Panc1 (cell line): Measurements from ENCODE around the gene RNF103. TPM values are rescaled to one million over a fixed set of nuclear protein-coding genes. Genes with fewer than 3 reads are reported as not detected.

Experiments used
- ATAC-seq: fragments of 200-7000 bp; cut with Tn5 transposase; 2 replicates; pipeline ENCODE4 v1.9.1; 2020; ENCODE audit warnings: mild to moderate bottlenecking, moderate library complexity
- BruUV-seq: library from RNA; stranded (reverse); fragments of 400-500 nt; replicated peaks from 2 replicates; lab custom pipeline; 2021; lab: Mats Ljungman, UMichigan
- CTCF ChIA-PET: fragments of 300-600 bp; sonication (Branson Sonifier 250); formaldehyde crosslinking; loops from one replicate; lab custom pipeline; 2022; ENCODE audit warnings: antibody characterized with exemption; lab: Charles Lee
- POLR2A ChIA-PET: fragments of 300-600 bp; sonication (Branson Sonifier 250); formaldehyde crosslinking; loops from one replicate; lab custom pipeline; 2022; ENCODE audit warnings: antibody characterized with exemption; lab: Charles Lee
- DNase-seq: peaks from one replicate; pipeline ENCODE4 v3.0.0-alpha.2; 2010; ENCODE audit warnings: low read depth, low spot score
- H3K27ac ChIP-seq: 2 replicates; pipeline ENCODE4 v1.5.1; 2011; ENCODE audit warnings: mild to moderate bottlenecking, low read length, inconsistent platforms
- H3K27me3 ChIP-seq: fragments of 200-500 bp; sonication (Bioruptor generic); 2 replicates; pipeline ENCODE4 v1.6.0; 2014; ENCODE audit warnings: low read length, inconsistent platforms; ENCODE audit not compliant: control insufficient read depth, insufficient read depth
- H3K36me3 ChIP-seq: fragments of 200-500 bp; sonication (Bioruptor generic); 2 replicates; pipeline ENCODE4 v1.5.1; 2014; ENCODE audit warnings: inconsistent platforms, mild to moderate bottlenecking, low read length, moderate library complexity; ENCODE audit not compliant: control insufficient read depth, insufficient read depth
- H3K4me1 ChIP-seq: 2 replicates; pipeline ENCODE4 v1.5.1; 2011; ENCODE audit warnings: inconsistent platforms, mild to moderate bottlenecking, low read length, moderate library complexity; ENCODE audit not compliant: control insufficient read depth, insufficient read depth
- H3K4me3 ChIP-seq, 2 experiments: 2 replicates each; pipeline ENCODE4 v1.5.1; 2011 to 2012; ENCODE audit warnings: low read depth in 2 of 2, low read length in 2 of 2, mild to moderate bottlenecking in 2 of 2, inconsistent platforms in 1 of 2, moderate library complexity in 1 of 2
- H3K9me3 ChIP-seq: fragments of 200-500 bp; sonication (Bioruptor generic); 2 replicates; pipeline ENCODE4 v1.5.1; 2014; ENCODE audit warnings: low read depth, mild to moderate bottlenecking, inconsistent platforms, low read length, moderate library complexity; ENCODE audit not compliant: control insufficient read depth, insufficient read depth
- POLR2AphosphoS5 ChIP-seq: IDR thresholded peaks from 2 replicates; pipeline ENCODE4 v1.6.1; 2012; ENCODE audit warnings: mild to moderate bottlenecking, low read depth, low read length, moderate library complexity
- SIN3A ChIP-seq: IDR thresholded peaks from 2 replicates; pipeline ENCODE4 v1.6.1; 2012; ENCODE audit warnings: low read depth, mild to moderate bottlenecking, low read length, moderate library complexity, borderline replicate concordance; ENCODE audit not compliant: insufficient read depth
- TCF7L2 ChIP-seq: IDR thresholded peaks from 2 replicates; pipeline ENCODE4 v1.6.1; 2011; ENCODE audit warnings: mild to moderate bottlenecking, low read depth, low read length, inconsistent platforms
- in situ Hi-C: cut with HindIII; loops from 2 replicates; pipeline ENCODE4 v1.10.0; 2016; ENCODE audit warnings: low sequenced_read_pairs, low pct_unique_long_range_greater_than_20kb
- intact Hi-C: fragments of 100-400 bp; cut with micrococcal nuclease; formaldehyde crosslinking; loops from one replicate; pipeline ENCODE4 v1.10.0; 2022; ENCODE audit not compliant: unreplicated experiment
- total RNA-seq: library from RNA; stranded (reverse); gene quantifications from one replicate; pipeline ENCODE4 v1.2.1, GENCODE V29; 2021; ENCODE audit not compliant: unreplicated experiment
- TF ChIP-seq, protein P1 (sequence below), 2 experiments: IDR thresholded peaks; 2 replicates each; pipeline ENCODE4 v1.6.1; 2011 to 2012; ENCODE audit warnings: low read depth in 2 of 2, control low read depth in 1 of 2, low read length in 1 of 2, mild to moderate bottlenecking in 1 of 2, moderate library complexity in 1 of 2; ENCODE audit not compliant: insufficient read depth in 1 of 2
- TF ChIP-seq, protein P2 (sequence below): fragments of 450-650 bp; IDR thresholded peaks from 2 replicates; pipeline ENCODE4 v1.5.1; 2017; ENCODE audit warnings: mild to moderate bottlenecking

The RNF103 gene
- total RNA-seq, 1 experiment from 2014 or later: 37.6 TPM

DNA sequence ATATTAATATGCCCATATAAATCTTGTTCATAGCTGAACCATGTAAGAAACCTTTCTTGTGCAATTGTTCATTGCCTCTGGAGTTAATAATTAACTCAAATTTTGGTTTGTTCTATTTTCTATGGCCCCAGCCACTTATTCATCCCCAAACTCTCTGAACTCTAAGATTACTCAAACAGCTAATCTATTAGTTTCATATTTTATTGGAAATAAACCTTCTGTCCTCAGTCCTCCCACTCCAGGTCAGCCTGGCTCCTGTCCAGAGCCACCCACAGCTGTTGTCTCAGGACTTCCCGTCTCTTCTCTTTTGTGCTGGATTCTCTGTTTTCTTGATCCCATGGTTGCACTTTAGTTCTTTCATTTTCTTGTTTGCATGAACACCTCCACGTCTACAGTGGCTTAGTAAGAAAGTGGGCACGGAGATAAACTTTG lies 4.4 kb upstream of the RNF103 start:
- ChIA-PET CTCF (no interaction called here), POLR2A (no interaction called here)
- BruUV-seq: no TSS peak
- Histone ChIP-seq H3K27me3 (no peaks in the 10 kb centered on the region), H3K9me3 (no peaks in the 10 kb centered on the region), H3K4me3 (no peak overlapping the region), H3K4me1 (peaks cover 24% of the 10 kb centered on the region), H3K36me3 (no peaks in the 10 kb centered on the region), H3K27ac (no peak overlapping the region)
- DNase-seq: no peak
- intact Hi-C loops: no loop called here
- in situ Hi-C loops: no loop called here
- ATAC-seq: no peak
- TF ChIP-seq SIN3A (no peak), POLR2AphosphoS5 (no peak)
- TF ChIP-seq, protein P1, sequence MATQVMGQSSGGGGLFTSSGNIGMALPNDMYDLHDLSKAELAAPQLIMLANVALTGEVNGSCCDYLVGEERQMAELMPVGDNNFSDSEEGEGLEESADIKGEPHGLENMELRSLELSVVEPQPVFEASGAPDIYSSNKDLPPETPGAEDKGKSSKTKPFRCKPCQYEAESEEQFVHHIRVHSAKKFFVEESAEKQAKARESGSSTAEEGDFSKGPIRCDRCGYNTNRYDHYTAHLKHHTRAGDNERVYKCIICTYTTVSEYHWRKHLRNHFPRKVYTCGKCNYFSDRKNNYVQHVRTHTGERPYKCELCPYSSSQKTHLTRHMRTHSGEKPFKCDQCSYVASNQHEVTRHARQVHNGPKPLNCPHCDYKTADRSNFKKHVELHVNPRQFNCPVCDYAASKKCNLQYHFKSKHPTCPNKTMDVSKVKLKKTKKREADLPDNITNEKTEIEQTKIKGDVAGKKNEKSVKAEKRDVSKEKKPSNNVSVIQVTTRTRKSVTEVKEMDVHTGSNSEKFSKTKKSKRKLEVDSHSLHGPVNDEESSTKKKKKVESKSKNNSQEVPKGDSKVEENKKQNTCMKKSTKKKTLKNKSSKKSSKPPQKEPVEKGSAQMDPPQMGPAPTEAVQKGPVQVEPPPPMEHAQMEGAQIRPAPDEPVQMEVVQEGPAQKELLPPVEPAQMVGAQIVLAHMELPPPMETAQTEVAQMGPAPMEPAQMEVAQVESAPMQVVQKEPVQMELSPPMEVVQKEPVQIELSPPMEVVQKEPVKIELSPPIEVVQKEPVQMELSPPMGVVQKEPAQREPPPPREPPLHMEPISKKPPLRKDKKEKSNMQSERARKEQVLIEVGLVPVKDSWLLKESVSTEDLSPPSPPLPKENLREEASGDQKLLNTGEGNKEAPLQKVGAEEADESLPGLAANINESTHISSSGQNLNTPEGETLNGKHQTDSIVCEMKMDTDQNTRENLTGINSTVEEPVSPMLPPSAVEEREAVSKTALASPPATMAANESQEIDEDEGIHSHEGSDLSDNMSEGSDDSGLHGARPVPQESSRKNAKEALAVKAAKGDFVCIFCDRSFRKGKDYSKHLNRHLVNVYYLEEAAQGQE (IDR thresholded peaks at IDR 0.05; ENCODE audit: insufficient read depth in 1 of 2, low read depth in 2 of 2, low read length in 1 of 2): no peak
- TF ChIP-seq, protein P2, sequence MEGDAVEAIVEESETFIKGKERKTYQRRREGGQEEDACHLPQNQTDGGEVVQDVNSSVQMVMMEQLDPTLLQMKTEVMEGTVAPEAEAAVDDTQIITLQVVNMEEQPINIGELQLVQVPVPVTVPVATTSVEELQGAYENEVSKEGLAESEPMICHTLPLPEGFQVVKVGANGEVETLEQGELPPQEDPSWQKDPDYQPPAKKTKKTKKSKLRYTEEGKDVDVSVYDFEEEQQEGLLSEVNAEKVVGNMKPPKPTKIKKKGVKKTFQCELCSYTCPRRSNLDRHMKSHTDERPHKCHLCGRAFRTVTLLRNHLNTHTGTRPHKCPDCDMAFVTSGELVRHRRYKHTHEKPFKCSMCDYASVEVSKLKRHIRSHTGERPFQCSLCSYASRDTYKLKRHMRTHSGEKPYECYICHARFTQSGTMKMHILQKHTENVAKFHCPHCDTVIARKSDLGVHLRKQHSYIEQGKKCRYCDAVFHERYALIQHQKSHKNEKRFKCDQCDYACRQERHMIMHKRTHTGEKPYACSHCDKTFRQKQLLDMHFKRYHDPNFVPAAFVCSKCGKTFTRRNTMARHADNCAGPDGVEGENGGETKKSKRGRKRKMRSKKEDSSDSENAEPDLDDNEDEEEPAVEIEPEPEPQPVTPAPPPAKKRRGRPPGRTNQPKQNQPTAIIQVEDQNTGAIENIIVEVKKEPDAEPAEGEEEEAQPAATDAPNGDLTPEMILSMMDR: no peak

DNA sequence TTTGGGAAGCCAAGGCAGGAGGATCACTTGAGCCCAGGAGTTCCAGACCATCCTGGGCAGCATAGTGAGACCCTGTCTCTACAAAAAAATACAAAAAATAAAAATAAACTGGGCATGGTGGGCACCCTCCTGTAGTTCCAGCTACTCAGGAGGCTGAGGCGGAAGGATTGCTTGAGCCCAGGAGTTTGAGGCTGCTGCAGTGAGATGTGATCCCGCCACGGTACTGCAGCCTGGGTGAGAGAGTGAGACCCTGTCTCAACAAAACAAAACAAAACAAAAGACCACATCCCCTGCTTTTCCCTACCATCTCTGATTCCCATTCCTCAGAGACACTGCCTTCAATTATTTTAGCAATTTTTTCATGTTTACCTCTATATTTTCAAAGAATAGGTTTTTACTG lies 3.9 kb upstream of the RNF103 start:
- BruUV-seq: no TSS peak
- ATAC-seq (no peak), DNase-seq (no peak)
- ChIA-PET POLR2A (no interaction called here), CTCF (no interaction called here)
- TF ChIP-seq SIN3A (no peak), TCF7L2 (no peak), POLR2AphosphoS5 (no peak)
- TF ChIP-seq, protein P2: no peak
- TF ChIP-seq, protein P1 (IDR thresholded peaks at IDR 0.05; ENCODE audit: insufficient read depth in 1 of 2, low read depth in 2 of 2, low read length in 1 of 2): no peak
- Histone ChIP-seq H3K27ac (no peak overlapping the region), H3K36me3 (no peaks in the 10 kb centered on the region; the same call in 1 of the 2 replicates), H3K9me3 (no peaks in the 10 kb centered on the region), H3K4me1 (peaks cover 18% of the 10 kb centered on the region), H3K4me3 (no peak overlapping the region), H3K27me3 (no peaks in the 10 kb centered on the region)
- in situ Hi-C loops: no loop called here
- intact Hi-C loops: no loop called here
